Posterior cingulate gyrus (tissue), 11 donors: ENCODE measurements around the gene SLC27A6.
"Not testable (repeated sequence)": the region's sequence is repeated elsewhere in the genome, so short reads cannot be mapped to it uniquely, and the experiment has no call there.

Experiments
- DNase-seq, 10 donors: peaks; one replicate each; pipeline versions ENCODE4 v3.0.0 to v3.0.0-alpha.2; 2020 to 2021; ENCODE audit warnings: mixed read lengths in 3 of 10
- intact Hi-C: fragments of 100-400 bp; cut with DNase I; formaldehyde crosslinking; loops from one replicate; pipeline ENCODE4 v1.15.1; 2023

SLC27A6 gene

DNA sequence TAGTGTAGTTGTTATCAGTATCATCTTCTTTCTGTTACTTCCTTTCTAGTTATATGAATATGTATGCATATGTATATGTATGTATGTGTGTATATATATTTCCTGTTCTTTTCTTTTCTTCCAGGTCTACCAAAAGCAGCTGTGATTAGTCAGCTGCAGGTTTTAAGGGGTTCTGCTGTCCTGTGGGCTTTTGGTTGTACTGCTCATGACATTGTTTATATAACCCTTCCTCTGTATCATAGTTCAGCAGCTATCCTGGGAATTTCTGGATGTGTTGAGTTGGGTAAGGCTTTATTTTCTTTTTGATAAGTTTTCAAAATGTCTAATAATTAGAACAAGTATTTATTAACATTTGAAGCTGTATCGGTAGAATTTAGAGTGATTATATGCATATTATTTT lies 23.2 kb downstream of the SLC27A6 start:
- intact Hi-C loops, result no loop called here
- DNase-seq, result no peak

DNA sequence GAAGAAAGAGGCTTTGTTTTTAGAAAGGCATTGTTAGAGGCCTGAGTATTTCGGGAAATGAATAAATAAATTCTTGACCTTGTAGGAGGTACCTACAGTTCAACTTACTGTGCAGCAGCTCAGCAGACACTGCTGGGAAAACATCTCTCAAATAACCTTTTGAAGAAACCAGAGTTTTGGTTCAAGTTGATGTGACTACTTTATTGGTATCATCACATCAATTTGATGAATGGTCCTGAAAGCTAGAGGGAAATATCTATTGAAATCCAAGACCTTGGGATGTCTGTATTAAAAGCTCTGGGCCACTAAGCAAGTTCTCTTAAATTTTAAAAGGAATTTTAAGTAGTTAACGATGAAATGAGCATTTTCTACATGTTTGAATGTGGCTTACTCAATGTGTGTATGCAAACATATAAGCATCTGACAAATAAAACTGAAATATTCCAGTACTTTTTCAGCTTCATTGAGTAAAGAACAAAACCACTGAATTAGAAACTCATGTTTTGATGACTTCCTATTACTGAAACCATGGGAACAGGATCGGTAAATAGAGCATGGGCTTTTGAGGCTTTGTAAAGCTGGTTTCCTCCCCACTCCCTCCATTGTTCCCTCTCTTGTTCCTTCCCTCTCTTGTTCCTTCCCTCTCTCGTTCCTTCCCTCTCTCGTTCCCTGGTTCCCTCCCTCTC lies 36.7 kb downstream of the SLC27A6 start:
- no peak for DNase-seq
- intact Hi-C loops, result no loop called here

DNA sequence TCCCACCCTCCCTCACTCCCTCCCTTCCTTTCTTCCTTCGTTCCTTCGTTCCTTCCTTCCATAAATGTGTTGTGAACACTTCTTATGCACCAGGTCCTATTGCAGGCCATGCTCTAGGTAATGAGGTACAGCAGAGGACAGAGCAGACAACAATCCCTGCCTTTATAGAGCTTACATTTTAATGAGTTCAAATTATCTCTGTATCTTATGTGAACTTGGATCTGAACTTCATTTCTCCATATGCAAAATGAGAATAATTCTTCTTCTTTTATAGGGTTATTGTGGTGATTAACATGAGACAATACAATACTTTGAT lies 37.2 kb downstream of the SLC27A6 start:
- intact Hi-C loops, result no loop called here
- no peak for DNase-seq

DNA sequence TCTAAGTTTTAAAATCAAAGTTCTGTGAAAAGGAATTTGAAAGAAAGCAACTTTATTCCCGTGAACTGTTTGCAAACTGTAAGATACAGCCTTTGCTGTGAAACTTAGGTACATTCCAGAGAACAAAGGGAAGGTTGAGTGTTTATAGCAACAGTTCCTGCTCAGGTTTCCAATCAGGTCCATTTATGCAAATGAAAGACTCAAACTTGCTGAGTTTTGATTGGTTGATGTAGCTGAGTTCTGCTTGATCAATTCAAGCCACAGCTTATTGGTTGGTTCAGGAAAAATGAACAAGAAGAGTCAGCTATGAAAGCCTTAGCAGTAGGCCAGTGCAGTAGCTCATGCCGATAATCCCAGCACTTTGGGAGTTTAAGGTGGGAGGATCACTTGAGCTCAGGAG lies 37.9 kb downstream of the SLC27A6 start:
- intact Hi-C loops, result no loop called here
- DNase-seq, result no peak

DNA sequence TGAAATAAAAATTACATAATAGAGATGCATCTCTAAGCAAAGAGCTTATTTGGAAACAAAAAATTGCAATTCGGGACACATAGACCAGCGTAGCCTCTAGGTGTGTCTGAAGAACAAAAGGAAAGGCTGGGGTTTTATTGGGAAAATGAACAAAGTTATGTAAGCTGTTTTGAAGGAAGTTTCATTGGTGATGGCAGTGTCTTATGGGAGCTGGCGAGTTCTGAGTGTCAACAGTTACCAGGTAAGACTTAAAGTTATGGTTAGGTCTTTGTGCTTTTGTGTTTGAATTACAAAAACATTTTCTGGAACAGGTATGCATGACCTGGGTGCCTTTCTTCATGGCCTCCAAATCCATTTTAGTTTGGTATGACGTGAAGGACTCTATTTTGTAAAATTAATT lies 48.9 kb downstream of the SLC27A6 start:
- intact Hi-C loops, result no loop called here

DNA sequence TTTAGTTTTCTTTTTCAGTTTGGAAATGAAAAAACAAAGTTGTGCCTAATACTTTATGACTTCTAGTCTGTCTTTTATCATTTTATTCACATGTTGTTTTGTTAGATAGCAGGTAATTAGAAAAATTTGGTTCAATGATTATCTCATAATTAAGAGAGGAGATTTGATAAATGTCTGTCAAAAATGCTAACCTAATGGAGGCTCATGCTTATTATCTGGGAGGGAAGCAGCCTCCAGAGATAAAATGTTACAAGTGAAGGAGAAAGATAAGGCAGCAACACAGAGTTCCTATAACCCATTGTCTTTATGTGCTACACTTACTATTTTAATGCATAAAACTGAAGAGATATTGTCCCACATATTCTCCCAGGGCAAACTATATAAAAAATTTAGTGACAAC lies 53.5 kb downstream of the SLC27A6 start:
- no peak for DNase-seq
- intact Hi-C loops, result no loop called here

More for the DNA sequence above, 48.9 kb downstream of the SLC27A6 start:
- no peak for DNase-seq

DNA sequence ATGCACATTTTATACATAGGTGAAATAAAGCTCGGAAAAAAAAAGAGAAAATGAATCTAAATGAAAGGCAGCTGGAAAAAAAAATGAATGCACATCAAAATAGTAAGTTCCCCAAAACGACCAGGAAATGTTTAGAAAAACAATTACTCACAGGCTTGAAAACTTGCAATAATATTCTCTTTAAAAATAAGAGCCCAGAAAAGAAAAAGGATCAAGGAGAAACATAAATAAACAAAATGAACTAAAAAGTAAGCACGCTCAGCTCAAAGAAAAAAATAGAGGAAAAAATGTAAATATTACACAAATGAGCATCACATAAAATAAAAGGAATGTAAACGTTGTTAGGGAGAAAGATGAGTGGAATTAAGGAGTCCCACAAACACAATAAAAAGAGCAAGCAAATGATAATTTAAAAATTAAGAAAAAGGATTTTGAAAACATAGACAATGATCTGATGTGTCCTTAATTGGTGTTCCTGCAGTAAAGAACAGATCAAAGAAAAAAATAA lies 54.2 kb downstream of the SLC27A6 start:
- intact Hi-C loops, result no loop called here
- no peak for DNase-seq

DNA sequence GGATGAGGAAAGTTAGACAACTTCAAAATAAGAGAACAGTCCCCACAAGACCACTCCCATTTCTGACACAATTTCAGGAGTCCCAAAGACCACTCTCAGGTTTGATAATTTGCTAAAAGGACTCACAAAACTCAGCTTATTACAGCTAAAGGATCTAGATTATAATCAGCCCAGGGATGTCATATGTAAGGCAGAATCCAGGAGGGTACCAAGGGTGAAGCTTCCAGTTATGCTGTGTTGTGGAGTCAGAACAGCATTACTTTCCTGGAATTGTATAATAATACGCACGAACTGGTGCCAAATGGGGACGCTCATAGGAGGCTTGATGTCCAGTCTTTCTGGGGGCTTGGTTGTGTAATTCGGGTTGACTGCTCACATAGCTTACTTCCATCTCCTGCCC lies 55.4 kb downstream of the SLC27A6 start:
- no peak for DNase-seq
- intact Hi-C loops, result no loop called here

DNA sequence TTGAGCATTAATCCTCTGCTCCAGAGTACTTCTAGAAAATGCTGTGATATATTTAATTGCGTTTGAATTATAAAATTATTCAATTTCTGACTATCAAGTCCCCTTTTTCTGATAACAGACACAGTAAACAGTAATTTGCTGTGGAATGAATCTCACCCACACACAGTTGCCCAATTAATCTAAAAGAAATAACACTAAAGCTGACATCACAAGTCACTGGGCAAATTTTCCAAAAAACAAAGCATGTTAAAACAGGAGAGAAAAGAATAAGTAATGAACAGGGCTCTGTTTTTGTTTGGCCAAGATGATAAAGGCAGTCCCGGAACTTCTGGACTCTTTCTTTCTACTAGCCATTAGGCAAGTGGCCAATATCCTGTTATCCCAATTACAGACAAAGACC lies 56.5 kb downstream of the SLC27A6 start:
- intact Hi-C loops, result no loop called here
- no peak for DNase-seq

DNA sequence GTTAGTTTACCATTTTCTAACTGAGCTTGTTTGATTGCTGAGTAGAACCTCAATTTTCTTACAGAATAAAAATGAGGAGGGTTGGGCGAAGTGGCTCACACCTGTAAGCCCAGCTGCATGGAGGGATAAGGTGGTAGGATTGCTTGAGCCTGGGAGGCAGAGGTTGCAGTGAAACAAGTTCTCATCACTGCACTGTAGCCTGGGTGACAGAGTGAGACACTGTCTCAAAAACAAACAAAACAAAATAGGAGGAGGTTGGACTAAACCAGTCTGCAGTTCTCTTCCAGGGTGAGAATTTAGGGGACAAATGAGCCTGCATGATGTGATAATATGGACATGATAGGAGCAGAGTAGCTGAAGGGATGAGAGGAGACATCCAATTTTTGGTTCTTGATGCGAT lies 57.3 kb downstream of the SLC27A6 start:
- DNase-seq, result no peak
- intact Hi-C loops, result no loop called here

DNA sequence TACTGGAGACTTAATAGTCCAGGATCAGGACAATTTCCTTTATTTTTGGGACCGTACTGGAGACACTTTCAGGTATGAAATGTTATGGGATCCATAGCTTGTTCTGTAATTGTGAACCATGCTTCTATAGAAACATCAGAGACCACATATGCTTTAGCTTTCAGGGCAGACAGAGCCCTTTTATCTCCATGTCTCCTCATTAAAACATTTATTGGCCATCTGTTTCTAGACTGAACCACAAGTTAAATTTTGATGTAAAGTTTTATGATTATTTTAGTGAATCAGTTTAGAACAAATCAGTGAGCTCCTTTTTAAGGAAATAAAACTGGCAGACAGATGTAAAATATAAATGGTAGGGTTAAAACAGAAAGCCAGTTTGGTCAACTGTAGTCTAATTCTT lies 62.0 kb downstream of the SLC27A6 start:
- intact Hi-C loops, result no loop called here
- DNase-seq, result no peak

DNA sequence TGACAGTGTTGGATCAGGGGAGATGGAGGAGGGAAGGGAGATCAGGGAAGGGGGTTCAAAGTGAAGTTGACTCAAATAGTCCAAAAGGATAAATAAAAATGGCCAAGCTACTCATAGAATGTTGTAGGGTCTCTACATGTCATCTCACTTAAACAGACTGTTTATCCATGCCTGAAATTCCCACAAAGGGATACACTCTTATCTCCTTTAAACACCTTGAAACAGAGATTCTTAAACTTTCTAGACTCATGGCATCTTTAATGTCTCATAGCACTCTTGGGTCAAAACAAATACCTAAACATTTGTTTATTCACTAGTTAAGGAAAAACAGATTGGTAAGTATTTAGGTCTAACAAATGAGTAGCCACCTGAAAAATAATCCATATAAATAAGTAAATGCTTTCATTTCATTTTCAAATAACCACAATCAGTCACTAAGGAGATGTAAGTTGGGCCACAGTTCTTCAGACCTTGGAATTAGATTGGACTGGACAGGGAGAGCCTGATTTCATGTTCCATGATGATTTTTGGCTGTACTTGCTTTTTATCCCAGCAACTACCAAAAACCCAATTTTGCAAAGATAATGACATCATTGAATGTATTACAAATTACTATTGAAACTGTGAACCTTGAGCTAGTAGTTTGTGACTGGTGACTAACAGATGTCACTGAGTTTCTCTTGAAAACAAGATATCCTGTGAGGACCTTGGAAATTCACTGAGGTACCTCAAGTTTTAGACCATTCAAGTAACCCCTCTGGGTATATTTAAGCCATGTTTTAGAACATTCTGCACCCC lies 66.8 kb downstream of the SLC27A6 start:
- DNase-seq, result no peak
- intact Hi-C loops, result no loop called here

DNA sequence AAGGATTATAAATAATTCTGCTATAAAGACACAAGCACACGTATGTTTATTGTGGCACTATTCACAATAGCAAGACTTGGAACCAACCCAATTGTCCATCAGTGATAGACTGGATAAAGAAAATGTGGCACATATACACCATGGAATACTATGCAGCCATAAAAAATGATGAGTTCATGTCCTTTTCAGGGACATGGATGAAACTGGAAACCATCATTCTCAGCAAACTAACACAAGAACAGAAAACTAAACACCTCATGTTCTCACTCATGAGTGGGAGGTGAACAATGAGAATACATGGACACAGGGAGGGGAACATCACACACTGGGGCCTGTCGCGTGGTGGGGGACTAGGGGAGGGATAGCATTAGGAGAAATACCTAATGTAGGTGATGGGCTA lies 71.0 kb downstream of the SLC27A6 start:
- intact Hi-C loops, DNase-seq: not testable (repeated sequence)

DNA sequence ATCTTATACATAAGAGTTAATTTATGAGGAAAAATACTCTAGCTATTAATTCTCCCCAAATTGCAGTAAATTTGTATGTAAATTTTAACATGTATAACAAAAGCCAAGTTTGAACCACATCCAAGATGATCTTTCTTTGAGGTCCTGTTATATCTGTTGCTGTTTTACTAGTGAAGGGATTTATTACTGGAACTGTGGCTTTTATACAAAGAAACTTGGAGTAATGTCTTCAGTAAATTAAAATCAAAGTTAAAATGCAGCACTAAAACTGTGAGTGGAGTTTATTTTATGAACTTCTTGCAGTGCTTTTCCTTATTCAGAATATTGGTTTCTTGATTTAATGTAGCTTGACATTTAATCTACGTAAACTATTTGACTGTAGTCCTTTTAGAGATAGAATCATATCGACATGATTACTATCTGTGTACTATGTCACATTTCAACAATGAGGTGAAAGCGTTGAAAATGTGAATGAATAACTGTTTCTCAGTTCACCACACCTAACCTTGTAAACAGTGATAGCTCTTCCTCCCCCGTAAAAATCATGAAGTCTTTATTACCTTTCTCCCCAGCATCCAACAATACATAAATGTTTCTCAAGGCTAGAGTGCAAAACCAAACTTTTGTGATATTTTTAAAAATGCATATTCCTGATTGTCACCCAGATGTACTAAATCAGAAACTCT lies 76.1 kb downstream of the SLC27A6 start:
- intact Hi-C loops, result no loop called here
- no peak for DNase-seq

DNA sequence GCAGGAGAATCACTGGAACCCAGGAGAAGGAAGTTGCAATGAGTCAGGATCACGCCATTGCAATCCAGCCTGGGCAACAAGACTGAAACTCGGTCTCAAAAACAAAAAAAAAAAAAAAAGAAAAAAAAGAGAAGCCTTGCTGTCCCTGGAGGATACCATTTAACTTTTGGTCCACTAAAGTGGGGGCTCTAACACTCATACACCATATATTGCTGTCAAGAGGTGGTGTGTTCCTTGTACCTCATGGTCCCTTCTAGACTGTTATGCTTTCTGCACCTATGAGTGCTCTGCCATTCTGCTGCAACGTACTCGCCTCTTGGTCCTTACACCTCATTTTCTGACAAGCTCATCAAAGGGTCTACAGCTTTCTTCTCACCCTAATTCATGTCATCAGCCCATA lies 77.0 kb downstream of the SLC27A6 start:
- intact Hi-C loops, result no loop called here
- DNase-seq, result no peak

DNA sequence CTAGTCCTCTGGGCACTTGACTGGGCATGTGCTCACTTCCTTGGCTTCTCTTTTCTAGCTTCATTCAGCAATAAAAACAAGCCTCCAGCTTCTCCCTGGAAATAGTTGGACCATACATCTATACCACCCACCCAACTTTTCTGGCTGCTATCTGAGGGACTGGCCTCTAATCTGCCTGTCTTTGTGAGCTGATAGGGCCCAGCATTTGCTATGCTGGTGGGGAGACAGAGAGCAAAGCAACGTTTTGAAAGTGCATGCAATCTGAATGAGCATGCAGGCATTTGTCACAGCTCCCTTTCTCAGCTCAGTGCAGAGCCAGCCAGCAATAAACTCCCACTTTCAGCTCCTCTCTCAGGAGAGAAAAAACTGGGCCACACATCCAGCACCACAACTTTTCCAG lies 78.6 kb downstream of the SLC27A6 start:
- no peak for DNase-seq
- intact Hi-C loops, result no loop called here

DNA sequence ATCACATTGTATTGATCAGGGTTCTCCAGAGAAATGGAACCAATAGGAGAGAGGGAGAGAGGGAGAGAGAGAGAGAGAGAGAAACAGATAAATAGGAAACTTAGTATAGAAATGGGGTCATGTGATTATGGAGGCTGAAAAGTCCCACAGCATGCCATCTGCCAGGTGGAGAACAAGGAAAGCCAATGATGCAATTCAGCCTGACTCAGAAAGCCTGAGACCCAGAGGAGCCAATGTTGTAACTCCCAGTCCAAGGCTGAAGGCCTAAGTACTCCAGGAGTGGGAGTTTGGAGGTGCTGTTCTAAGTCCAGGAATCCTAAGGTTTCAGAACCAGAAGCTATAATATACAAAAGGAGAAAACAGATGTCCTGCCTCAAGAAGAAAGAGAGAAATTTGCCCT lies 80.9 kb downstream of the SLC27A6 start:
- intact Hi-C loops, result no loop called here
- DNase-seq, result no peak

DNA sequence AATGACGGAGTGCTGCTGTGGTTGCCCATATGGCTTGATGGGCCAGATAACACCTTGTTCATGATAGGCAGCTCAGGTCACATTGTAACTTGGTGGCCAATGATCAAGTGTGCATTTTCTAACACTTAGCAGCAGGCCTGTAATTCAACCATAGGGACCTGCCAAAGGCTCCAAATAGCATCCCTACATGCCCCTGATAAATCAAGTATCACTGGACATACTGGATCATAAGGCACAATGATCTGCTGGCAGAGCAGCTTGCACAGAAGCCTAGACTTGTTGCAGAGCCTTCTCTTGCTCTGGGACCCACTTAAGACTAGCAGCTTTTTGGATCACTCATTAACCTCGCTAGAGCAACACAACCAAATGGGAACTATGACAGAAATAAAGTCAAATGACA lies 83.2 kb downstream of the SLC27A6 start:
- no peak for DNase-seq
- intact Hi-C loops, result no loop called here

DNA sequence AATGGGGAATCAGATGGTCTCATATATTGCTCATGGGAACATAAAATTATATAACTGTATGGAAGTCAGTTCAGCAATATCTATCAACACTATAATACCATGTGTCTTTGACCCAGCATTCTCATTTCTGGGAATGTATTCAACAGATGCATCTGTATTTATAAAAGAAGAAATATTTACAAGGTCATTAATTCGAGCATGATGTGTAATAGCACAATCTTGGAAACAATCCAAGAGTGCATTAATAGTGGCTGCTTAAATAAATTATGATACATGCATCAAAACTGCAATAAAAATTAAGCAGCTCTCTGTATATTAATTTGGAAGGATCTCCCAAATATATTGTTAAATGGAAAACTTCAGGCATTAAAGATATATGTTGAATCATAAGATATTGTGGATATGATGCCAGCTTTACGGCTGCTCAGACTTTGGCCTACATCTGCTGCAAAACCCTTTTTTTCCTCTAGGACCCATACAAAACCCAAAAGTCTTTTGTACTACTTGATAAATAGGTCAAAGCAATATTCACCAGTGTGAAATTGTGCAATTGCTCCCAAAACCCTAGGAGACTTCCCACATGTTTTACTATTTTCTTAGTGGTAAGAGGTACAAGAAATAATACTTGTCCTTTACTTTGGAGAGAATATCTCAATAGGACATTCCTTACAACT lies 84.0 kb downstream of the SLC27A6 start:
- intact Hi-C loops, result no loop called here
- no peak for DNase-seq

DNA sequence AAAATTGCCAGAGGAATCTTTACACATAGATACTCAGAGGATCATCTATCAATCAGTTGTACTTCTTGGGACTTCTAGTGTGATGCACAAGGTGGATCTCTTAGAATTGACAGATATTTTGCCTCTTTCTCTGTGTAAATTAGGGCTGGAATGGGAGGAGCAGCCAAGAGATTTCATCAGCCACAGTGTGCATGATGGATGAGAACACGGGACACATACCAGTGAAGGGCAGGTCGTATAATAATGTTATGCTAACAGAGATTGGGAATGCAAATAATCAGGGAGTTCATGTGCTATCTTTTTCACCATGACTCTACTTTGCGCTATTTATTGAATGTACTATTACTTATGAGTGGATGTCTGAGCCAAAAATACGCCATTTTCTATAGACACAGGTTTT lies 86.0 kb downstream of the SLC27A6 start:
- intact Hi-C loops, result loop anchor here (5.0 kb wide), 1 partner anchor 144 kb away; no protein-coding TSS in a partner anchor
- DNase-seq, result no peak

DNA sequence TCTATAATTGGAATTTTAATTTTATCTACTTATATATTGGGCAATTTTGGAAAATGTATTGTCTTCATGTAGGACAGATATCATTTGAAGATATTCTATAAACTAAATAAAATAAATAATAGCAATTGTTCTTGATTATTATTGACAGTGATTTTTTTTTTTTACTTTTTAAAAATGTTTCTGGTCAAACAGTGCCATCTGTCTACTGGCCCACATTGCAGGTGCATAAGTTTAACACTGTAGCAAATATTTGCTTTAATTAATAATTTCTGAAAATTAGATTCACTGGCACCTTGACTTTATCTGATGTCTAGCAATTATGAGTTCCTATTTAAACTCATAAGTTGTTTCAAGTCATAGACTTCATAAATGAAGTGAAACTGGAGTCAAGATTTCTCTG lies 88.2 kb downstream of the SLC27A6 start:
- intact Hi-C loops, result loop anchor here (5.0 kb wide), 1 partner anchor 146 kb away; no protein-coding TSS in a partner anchor
- DNase-seq, result no peak
